Measurements from ENCODE around the gene LRRC4C. TPM values are rescaled to one million over a fixed set of nuclear protein-coding genes. Genes with fewer than 3 reads are reported as not detected.

The LRRC4C gene
- total RNA-seq, 2 donors from 2014 or later: 2.7 to 2.8 TPM

GRCh38 chr11:41446566-41446965, 12.9 kb downstream of the LRRC4C start:
- H3K36me3 ChIP-seq: no peaks in the 10 kb centered on the region
- no peak for DNase-seq (ENCODE audit: low spot score)
- H3K9me3 ChIP-seq: no peaks in the 10 kb centered on the region
- no peak overlapping the region for H3K27ac ChIP-seq
- no peaks in the 10 kb centered on the region for H3K4me1 ChIP-seq
- TF ChIP-seq CTCF (IDR thresholded peaks at IDR 0.05): no peak
- H3K27me3 ChIP-seq: no peaks in the 10 kb centered on the region
- H3K4me3 ChIP-seq: no peak overlapping the region

GRCh38 chr11:41446107-41446506, 13.3 kb downstream of the LRRC4C start:
- Histone ChIP-seq H3K4me1 (no peaks in the 10 kb centered on the region), H3K36me3 (no peaks in the 10 kb centered on the region), H3K9me3 (no peaks in the 10 kb centered on the region), H3K27me3 (no peaks in the 10 kb centered on the region), H3K4me3 (no peak overlapping the region), H3K27ac (no peak overlapping the region)
- no peak for TF ChIP-seq CTCF (IDR thresholded peaks at IDR 0.05)
- DNase-seq (ENCODE audit: low spot score): no peak

- Histone ChIP-seq H3K36me3 (no peaks in the 10 kb centered on the region), H3K27ac (no peak overlapping the region), H3K4me1 (no peaks in the 10 kb centered on the region), H3K4me3 (no peak overlapping the region), H3K27me3 (no peaks in the 10 kb centered on the region), H3K9me3 (no peaks in the 10 kb centered on the region)
- no peak for TF ChIP-seq CTCF (IDR thresholded peaks at IDR 0.05)
- no peak for DNase-seq (ENCODE audit: low spot score)
These were observed 22.4 kb downstream of the LRRC4C start for GRCh38 chr11:41437006-41437490.

- Histone ChIP-seq H3K4me3 (no peak overlapping the region), H3K36me3 (no peaks in the 10 kb centered on the region), H3K9me3 (no peaks in the 10 kb centered on the region), H3K4me1 (no peaks in the 10 kb centered on the region), H3K27me3 (no peaks in the 10 kb centered on the region), H3K27ac (no peak overlapping the region)
- DNase-seq (ENCODE audit: low spot score): no peak
- TF ChIP-seq CTCF (IDR thresholded peaks at IDR 0.05): no peak
These were observed 23.9 kb downstream of the LRRC4C start for GRCh38 chr11:41435531-41435930.

GRCh38 chr11:41431784-41432183, 27.7 kb downstream of the LRRC4C start:
- no peaks in the 10 kb centered on the region for H3K27me3 ChIP-seq
- TF ChIP-seq CTCF (IDR thresholded peaks at IDR 0.05): peak in 1 of 2 donors; percentile 68
- no peak overlapping the region for H3K27ac ChIP-seq
- H3K36me3 ChIP-seq: no peaks in the 10 kb centered on the region
- no peak for DNase-seq (ENCODE audit: low spot score)
- H3K9me3 ChIP-seq: no peaks in the 10 kb centered on the region
- no peak overlapping the region for H3K4me3 ChIP-seq
- H3K4me1 ChIP-seq: no peaks in the 10 kb centered on the region

- no peak for DNase-seq (ENCODE audit: low spot score)
- H3K4me1 ChIP-seq: no peaks in the 10 kb centered on the region
- H3K4me3 ChIP-seq: no peak overlapping the region
- TF ChIP-seq CTCF (IDR thresholded peaks at IDR 0.05): no peak
- no peaks in the 10 kb centered on the region for H3K27me3 ChIP-seq
- H3K9me3 ChIP-seq: no peaks in the 10 kb centered on the region
- no peak overlapping the region for H3K27ac ChIP-seq
- no peaks in the 10 kb centered on the region for H3K36me3 ChIP-seq
These were observed 39.6 kb downstream of the LRRC4C start for GRCh38 chr11:41419901-41420300.

All from right atrium auricular region (tissue), 2 donors.